Dermis microvascular lymphatic vessel endothelial cell (primary cell): ENCODE data around the gene FOXD3. TPM values are rescaled to one million over a fixed set of nuclear protein-coding genes. Genes with fewer than 3 reads are reported as not detected.
"Not testable (repeated sequence)": the region's sequence is repeated elsewhere in the genome, so short reads cannot be mapped to it uniquely, and the experiment has no call there.

Experiments
- DNase-seq, 2 donors: peaks; one replicate each; pipeline versions ENCODE4 v3.0.0 to v3.0.0-alpha.2; 2010; ENCODE audit warnings: low read depth in 2 of 2
- total RNA-seq: library from RNA; depleted of rRNA; stranded (reverse); fragments of >200 nt; gene quantifications from 2 replicates; pipeline ENCODE4 v1.2.1, GENCODE V29; 2014

The FOXD3 gene
- total RNA-seq, 1 donor from 2014 or later: not detected

DNA sequence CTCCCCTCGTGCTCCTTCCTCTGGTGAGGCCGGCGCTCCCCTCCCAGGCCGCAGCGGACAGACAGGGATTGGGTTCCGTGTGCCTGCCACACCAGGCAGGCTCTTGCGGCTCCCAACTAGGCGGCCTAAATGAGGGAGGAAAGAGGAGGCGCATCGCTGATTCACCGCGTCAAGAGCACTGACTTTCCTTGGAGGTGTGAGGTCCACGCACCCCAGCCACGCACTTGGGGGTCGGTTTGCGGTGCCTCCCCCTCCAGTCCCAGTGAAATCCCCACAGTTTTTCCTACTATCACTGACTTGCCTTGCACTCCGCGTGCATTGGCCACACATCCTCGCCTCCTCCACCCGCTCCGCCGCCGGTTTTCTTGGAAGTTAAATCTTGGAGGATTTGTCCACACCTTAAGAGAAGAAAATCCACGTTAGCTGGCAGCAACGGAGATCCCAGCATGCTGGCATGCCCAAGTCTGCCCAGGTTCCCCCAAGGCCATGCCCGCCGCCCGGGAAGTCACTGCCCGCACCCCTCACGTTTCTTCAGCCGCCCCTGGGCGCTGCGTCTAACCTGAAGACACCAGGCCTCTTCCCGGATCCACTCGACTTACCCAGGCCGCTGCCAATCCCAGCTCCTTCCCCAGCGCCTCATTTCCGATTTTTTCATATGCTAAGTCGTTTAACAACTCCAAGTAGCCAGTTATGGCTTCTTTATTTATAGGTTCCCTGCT is 1.1 kb upstream of the FOXD3 start:
- DNase-seq: no peak

DNA sequence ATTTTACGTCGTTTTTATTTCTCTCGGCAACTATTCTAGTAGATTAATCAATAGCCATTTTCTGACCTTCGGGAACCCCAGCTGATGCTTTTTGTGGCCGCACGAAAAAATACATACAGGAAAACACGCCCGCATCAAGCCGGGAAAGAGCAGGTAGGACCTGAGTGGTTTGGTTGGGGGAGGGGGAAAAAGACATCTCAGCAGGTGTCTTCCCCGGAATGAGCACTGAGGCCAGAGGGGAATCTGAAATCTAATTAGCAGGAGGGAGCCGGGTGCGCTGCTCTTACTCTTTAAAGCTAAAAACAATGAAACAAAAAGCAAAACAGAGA is 618 bp upstream of the FOXD3 start:
- DNase-seq: no peak

- DNase-seq: no peak
Observed at GRCh38 chr1:63322944-63323864, 837 bp downstream of the FOXD3 start.

DNA sequence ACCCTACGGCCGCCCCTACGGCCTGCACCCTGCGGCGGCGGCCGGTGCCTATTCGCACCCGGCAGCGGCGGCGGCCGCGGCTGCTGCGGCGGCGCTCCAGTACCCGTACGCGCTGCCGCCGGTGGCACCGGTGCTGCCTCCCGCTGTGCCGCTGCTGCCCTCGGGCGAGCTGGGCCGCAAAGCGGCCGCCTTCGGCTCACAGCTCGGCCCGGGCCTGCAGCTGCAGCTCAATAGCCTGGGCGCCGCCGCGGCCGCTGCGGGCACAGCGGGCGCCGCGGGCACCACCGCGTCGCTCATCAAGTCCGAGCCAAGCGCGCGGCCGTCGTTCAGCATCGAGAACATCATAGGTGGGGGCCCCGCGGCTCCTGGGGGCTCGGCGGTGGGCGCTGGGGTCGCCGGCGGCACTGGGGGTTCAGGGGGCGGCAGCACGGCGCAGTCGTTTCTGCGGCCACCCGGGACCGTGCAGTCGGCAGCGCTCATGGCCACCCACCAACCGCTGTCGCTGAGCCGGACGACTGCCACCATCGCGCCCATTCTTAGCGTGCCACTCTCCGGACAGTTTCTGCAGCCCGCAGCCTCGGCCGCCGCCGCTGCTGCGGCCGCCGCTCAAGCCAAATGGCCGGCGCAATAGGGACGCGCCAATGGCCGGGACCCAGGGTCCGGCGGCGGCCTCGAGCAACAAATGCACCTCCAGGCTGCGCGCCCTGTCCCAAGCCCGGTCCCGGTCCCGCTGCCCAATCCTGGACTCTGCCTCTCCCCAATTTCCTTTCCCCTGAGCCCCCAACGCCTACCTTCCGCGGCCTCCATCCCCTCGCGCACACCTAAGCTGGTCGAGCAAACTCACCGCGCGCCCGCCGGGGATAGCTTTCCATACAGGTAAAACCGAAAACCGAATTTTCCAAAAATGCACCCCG is 1.8 kb downstream of the FOXD3 start:
- no peak for DNase-seq

DNA sequence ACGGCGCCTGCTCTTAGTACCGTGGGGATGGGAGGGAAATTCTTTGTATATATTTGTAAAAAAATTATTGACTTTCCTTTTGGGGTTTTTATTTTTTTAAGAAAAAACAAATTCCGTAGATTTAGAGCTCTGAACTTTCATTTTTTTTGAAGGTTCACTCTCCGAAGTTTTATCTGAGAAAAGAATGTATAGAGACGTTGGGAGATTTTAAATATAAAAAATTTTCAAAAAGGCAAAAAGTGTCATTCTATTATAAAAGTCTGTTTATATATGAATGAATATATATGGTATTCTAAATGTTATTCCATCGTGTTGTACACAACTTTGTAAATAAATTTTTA is 2.4 kb downstream of the FOXD3 start:
- DNase-seq: no peak

DNA sequence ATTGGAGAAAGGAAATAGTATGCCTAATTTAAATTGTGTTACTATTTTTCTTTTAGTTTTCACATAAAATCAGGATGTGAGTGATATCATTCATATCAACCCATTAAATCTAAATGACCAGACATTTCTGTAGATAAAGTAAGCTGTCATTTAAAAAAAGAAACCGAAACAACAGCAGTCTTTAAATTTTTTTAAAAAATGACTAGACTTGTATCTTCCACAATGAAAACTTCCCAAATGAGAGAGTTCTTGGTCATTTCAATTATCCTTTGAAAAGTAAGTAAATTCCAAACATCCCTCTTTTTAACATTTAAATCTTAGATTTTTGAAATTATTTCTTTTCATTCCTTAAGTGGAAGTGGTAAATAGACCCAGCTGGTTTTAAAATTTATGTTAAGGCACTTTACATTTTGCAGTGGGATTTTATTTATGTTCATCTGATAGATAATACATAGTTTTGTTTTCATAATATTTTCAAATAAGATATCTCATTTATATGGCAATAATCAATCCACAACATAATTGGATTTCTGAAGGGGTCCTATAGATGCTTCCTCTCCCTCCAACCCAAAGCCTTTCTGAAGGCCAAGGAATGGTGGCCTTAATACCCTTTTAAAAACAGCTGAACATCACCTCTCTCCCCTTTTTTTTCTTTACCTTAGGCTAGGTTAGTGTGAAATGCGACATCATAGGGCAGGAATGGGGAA is 3.1 kb downstream of the FOXD3 start:
- DNase-seq: no peak

GRCh38 chr1:63326106-63326472 is 3.7 kb downstream of the FOXD3 start:
- DNase-seq: no peak

DNA sequence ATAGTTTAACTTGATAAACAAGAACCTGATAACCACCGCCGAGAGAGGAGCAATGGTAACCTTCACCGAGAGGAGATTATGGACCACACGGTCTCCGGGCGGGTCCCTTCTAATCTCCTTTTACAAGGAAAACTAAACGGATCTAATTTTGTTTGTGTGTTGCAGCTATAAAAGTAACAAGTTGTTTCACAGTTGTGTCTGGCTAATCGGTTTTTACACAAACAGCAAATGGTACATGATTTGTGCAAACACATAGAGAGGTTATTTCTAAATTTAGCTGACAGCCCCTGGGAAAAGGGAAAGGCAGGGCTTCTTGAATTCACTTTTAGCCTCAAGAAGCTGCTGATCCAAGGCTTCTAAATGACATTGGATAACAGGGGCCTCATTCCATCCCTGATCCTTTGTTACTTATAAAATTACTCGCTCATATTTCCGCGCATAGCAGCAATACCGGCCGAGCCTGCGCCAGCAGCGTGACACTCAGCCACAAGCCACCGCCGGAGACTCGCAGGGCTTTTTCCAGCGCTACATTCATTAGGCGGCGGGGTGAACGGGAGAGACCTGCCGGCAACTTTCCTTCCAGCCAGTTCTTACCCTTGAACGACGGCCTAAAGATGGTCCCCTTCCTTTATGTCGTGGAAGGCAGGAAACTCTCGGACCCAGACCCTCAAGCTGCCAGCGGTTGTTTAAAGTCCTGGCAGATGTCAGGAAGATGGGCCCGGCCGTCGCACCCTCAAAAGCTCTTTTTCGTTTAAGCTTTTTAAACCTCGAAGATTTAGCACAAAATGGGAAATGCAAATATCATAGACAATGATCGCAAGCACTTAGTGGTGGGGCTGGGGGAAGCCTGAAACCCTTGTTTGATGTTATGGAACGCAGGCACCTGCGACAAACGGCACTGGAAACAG is 4.4 kb downstream of the FOXD3 start:
- DNase-seq: no peak

- DNase-seq: peak; percentile 30 to 65
Observed at GRCh38 chr1:63327417-63328054, 5.2 kb downstream of the FOXD3 start.

DNA sequence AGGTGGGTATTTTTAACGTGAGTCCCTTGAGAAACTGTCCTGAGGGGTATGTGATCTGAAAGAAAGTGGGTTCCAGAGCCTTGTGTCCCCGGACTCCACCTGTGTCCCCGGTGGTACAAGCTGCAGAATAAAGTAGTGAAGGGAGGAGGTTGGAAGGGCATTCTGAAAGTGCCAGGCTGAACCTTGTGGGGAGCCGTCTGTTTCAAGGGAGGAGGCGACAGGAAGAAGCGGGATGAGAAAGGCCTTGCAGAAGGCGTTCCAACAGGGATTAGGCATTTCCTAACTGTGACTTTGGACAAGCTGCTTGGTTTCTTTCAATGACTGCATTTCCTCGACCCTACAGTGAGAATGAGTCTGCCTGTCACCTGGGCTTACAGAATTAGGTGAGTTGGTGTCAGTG is 5.8 kb downstream of the FOXD3 start:
- no peak for DNase-seq

DNA sequence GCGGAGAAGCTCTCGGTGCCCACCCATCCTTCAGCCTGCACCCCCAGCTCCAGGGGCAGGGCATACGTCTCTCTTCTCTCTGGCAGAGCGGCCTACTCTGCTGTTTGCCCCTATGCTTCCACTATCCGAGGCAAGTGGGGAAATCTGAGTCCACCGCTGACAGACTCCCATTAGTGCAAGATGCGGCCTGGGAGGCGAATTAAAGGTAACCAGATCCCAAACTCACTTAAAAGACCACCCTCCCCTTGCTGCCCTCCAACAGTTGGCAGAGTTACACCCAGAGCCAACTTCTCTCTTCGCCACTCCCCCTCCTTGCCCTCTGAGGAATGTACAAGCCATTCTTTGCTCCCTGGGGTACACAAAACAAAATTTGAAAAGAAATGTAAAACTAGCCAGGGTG is 6.4 kb downstream of the FOXD3 start:
- no peak for DNase-seq

DNA sequence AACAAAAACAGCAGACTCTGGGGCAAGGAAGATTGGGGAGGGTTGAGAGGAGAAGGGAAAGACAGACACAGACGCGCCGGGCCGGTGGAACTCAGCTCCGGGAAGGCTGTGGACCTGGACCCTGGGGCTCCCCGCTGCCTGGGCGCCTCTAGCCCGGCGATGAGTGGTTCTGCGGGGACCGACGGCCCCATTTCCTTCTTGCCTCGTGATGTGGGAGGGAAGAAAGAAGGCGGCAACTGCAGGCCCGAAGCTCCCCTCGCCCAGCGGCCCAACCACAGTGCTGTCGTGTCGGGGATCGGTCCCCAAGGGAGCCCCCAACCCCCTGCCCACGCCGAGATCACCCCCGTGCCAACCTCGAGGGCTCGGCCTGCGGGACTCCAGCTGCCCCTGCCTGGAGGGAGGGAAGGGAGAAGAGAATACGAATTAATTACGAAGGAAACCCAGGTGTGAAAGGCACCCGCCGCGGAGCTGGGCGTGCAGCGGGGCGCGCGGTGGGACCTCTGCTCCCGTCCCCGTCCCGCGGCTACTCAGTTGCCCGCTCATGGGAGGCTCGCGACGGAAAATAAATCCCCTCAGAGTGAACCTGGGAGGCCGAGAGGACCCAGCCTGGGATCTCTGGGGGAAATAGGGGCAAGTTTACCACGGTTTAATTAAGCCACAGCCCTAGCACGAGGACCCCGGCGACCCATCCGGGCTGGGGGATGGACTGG is 7.4 kb downstream of the FOXD3 start:
- no peak for DNase-seq

- DNase-seq: no peak
Observed at GRCh38 chr1:63330331-63330916, 8.1 kb downstream of the FOXD3 start.

GRCh38 chr1:63342402-63342801 is 20.0 kb downstream of the FOXD3 start:
- no peak for DNase-seq

DNA sequence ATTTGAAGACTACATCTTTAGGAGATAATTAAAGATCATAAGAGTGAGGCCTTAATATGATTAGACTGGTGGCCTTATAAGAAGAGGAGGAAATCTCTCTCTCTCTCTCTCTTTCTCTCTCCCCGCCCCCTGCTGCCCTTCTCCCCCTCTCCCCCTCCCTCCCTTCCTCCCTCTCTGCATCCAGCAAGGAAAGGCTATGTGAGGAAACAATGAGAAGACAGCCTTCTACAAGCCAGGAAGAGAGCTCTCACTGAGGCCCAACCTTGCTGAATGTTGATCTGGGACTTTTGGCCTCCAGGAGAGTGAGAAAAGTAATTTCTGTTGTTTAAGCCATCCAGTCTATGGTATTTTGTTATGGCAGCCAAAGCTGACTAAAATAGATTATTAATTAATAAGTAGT is 21.6 kb downstream of the FOXD3 start:
- no peak for DNase-seq

DNA sequence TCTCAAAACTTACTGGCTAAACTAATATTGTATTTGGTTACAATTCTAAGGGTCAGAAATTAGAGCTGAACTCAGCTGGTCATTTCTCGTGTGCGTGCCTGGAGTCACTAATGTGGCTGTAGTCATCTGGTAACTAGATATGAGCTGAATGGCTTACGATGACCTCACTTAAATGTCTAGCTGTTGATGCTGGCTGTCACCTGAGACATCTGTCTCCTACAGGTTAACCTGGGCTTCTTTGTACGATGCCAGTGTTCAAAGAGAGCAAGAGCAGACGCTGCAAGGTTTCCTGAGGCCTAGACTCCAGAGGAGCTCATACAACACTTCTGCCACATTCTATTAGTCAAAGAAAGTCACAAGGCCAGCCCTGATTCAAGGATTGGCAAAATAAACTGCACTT is 28.0 kb downstream of the FOXD3 start:
- DNase-seq: no peak

DNA sequence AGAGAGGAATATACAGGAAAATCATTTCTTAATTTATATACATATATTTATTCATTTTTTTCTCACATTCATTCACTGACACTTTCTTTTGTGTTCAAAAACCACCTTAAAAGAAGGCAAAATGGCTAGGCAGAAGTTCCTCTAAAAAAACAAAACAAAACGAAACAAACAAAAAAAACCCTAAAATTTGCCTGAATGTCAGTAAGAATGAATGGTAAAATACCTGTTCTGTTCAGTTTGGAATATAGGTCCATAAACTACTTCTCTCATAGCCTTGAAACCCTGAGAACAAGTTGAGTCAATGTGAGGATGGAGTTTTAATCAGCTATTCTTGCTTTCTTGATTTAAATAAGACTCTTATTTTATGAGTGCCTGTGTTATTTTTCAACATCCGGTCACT is 30.4 kb downstream of the FOXD3 start:
- no peak for DNase-seq

DNA sequence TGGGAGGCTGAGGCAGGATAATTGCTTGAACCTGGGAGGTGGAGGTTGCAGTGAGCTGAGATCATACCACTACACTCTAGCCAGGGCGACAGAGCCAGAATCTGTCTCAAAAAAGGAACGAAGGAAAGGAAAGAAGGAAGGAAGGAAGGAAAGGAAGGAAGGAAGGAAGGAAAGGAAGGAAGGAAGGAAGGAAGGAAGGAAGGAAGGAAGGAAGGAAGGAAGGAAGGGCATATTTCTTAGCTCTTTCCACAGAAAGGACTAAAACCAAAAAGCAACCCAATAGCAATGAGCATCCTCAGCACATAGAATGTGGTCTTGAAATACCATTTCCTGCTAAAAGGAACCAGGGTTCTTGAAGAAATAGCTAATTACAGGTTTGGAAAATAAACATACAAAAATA is 33.9 kb downstream of the FOXD3 start:
- DNase-seq: not testable (repeated sequence)

DNA sequence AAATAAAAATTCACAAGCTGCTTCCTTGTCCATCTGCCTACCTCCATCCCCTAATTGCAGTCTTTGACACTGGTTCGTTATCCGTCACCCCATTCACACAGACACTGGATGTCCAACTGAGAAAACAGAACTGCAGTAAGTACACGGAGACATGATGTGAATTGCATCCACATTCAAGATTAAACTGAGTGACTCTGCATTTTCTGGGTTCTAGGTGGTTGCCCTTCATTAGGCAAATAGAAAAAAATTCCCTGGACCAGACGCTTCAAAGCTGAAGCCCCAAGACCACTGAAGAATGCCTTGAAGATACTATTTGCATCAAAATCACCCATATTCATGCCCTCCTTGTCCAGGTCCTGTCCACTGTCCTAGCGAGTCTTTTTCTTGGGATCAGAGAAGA is 37.2 kb downstream of the FOXD3 start:
- DNase-seq: no peak
